Esophagus (tissue), 2 donors: ENCODE data around the gene KRT24. TPM values are rescaled to one million over a fixed set of nuclear protein-coding genes. Genes with fewer than 3 reads are reported as not detected.
"Not testable (repeated sequence)": the region's sequence is repeated elsewhere in the genome, so short reads cannot be mapped to it uniquely, and the experiment has no call there.

Experiments used
- H3K27ac ChIP-seq, 2 donors: one replicate each; pipeline ENCODE4 v1.5.1; 2013; ENCODE audit warnings: low read depth in 2 of 2, mild to moderate bottlenecking in 2 of 2, inconsistent platforms in 1 of 2, low read length in 1 of 2, moderate library complexity in 1 of 2
- H3K27me3 ChIP-seq, 2 donors: one replicate each; pipeline ENCODE4 v1.6.1; 2013; ENCODE audit warnings: low read length in 2 of 2, control low read depth in 1 of 2, mild to moderate bottlenecking in 1 of 2; ENCODE audit not compliant: insufficient read depth in 2 of 2, control insufficient read depth in 1 of 2
- H3K36me3 ChIP-seq, 2 donors: one replicate each; pipeline ENCODE4 v1.6.1; 2013; ENCODE audit warnings: low read length in 1 of 2; ENCODE audit not compliant: control insufficient read depth in 2 of 2, insufficient read depth in 2 of 2
- H3K4me1 ChIP-seq, 2 donors: one replicate each; pipeline ENCODE4 v1.6.1; 2013; ENCODE audit warnings: low read length in 1 of 2; ENCODE audit not compliant: control insufficient read depth in 2 of 2, insufficient read depth in 2 of 2
- H3K4me3 ChIP-seq, 2 donors: one replicate each; pipeline ENCODE4 v1.5.1; 2013; ENCODE audit warnings: low read length in 2 of 2, mild to moderate bottlenecking in 2 of 2, low read depth in 1 of 2, moderate library complexity in 1 of 2
- H3K9me3 ChIP-seq, 2 donors: one replicate each; pipeline ENCODE4 v1.6.1; 2013; ENCODE audit warnings: mild to moderate bottlenecking in 2 of 2, low read depth in 1 of 2, low read length in 1 of 2, moderate library complexity in 1 of 2; ENCODE audit not compliant: control insufficient read depth in 2 of 2, insufficient read depth in 1 of 2
- WGBS, 2 donors: extraction: QIAGEN DNeasy Blood & Tissue Kit; methylation state at CpG; one replicate each; pipeline ENCODE4 v1.1.7; 2013; 5-methylcytosine and 5-hydroxymethylcytosine counted together
- polyA plus RNA-seq, 2 donors: library from polyadenylated mRNA; stranded (reverse); fragments of 200-250 nt; gene quantifications; one replicate each; pipeline ENCODE4 v1.2.3, GENCODE V29; 2013
- donor health status: healthy with polysubstance abuse.
- donor health status: Bipolar disorder and iron deficiency.

The KRT24 gene
- 100 to 1,000 TPM; 116 to 229 TPM for polyA plus RNA-seq

DNA sequence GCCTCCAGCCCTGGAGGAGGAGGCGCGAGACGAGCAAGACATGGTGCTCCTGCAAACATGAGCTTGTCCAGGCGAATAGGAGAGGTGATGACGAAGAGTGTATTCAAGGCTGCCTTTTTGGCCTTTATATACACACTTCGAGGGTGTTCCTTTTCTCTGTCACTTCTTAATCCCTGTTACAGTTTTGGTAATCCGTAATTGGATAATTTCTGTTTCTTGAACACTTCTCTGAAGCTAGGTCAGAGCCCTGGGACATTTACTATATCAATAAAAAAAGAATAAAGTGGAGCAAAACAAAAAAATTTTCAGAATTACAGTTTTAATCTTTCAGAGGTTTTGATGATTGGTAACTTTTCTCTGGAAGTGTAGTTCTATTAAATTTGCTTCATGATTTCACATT is at the start of gene KRT24:
KRT24 (minus strand) TSS at position 101 of the 400 bp plus-strand sequence; CDS start at position 42, 59 bp downstream.
- 35 to 55% methylated on average over 7 of the region's 7 CpGs for WGBS, 2 donors
- Histone ChIP-seq H3K27ac (peak within 1 kb of the TSS in 1 of 2 donors; percentile 38), H3K4me1 (no peaks in the 10 kb centered on the region), H3K27me3 (no peaks in the 10 kb centered on the region), H3K4me3 (peak within 1 kb of the TSS in 1 of 2 donors; percentile 5), H3K36me3 (no peaks in the 10 kb centered on the region), H3K9me3 (no peaks in the 10 kb centered on the region)

GRCh38 chr17:40751065-40751464 is 47.5 kb upstream of the KRT24 start:
- Histone ChIP-seq H3K9me3 (no peaks in the 10 kb centered on the region), H3K36me3 (no peaks in the 10 kb centered on the region), H3K27ac (no peak overlapping the region), H3K4me1 (no peaks in the 10 kb centered on the region), H3K4me3 (no peak overlapping the region), H3K27me3 (no peaks in the 10 kb centered on the region)
- WGBS, 2 donors = 87 to 91% methylated on average over 14 of the region's 14 CpGs

GRCh38 chr17:40750391-40750790 is 46.8 kb upstream of the KRT24 start:
- no peak overlapping the region for H3K4me3 ChIP-seq
- H3K4me1 ChIP-seq = no peaks in the 10 kb centered on the region
- no peaks in the 10 kb centered on the region for H3K9me3 ChIP-seq
- H3K27ac ChIP-seq = no peak overlapping the region
- H3K27me3 ChIP-seq = no peaks in the 10 kb centered on the region
- H3K36me3 ChIP-seq = no peaks in the 10 kb centered on the region
- 77 to 80% methylated on average over 6 of the region's 6 CpGs for WGBS, 2 donors

GRCh38 chr17:40748666-40749065 is 45.1 kb upstream of the KRT24 start:
- 77 to 80% methylated on average over 1 of the region's 1 CpG for WGBS, 2 donors
- not testable (repeated sequence) for H3K4me1 ChIP-seq, H3K27ac ChIP-seq, H3K9me3 ChIP-seq, H3K27me3 ChIP-seq, H3K36me3 ChIP-seq, H3K4me3 ChIP-seq

DNA sequence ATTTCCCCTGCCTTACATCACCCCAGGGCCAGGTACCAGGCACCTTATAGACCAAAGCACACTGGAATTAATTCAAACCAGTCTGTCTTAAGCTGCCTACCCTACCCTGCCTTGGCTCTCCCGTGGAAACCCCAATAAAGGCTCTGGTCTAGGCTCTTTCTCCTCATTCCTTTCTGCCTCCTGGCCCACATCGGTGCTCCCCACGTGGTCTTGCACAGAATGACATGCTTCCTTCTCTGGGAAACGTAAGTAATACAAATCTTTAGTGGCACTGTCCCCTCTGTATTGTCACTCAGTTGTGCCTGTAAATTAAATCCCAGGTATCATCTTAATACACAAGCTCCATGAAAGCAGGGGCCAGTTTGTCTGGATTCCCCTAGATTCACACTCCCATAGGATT is 35.0 kb upstream of the KRT24 start:
- Histone ChIP-seq H3K4me1 (no peaks in the 10 kb centered on the region), H3K27me3 (no peaks in the 10 kb centered on the region), H3K9me3 (peaks cover 0 to 6% of the 10 kb centered on the region in 2 donors), H3K4me3 (no peak overlapping the region), H3K36me3 (no peaks in the 10 kb centered on the region), H3K27ac (no peak overlapping the region)
- 60 to 70% methylated on average over 4 of the region's 4 CpGs for WGBS, 2 donors

GRCh38 chr17:40735016-40735415 is 31.5 kb upstream of the KRT24 start:
- no peaks in the 10 kb centered on the region for H3K27me3 ChIP-seq
- 43 to 62% methylated on average over 1 of the region's 1 CpG for WGBS, 2 donors
- no peak overlapping the region for H3K4me3 ChIP-seq
- H3K9me3 ChIP-seq = peaks cover 0 to 2% of the 10 kb centered on the region in 2 donors
- H3K27ac ChIP-seq = peak overlapping the region in 1 of 2 donors; percentile 41
- no peaks in the 10 kb centered on the region for H3K36me3 ChIP-seq
- H3K4me1 ChIP-seq = no peaks in the 10 kb centered on the region

DNA sequence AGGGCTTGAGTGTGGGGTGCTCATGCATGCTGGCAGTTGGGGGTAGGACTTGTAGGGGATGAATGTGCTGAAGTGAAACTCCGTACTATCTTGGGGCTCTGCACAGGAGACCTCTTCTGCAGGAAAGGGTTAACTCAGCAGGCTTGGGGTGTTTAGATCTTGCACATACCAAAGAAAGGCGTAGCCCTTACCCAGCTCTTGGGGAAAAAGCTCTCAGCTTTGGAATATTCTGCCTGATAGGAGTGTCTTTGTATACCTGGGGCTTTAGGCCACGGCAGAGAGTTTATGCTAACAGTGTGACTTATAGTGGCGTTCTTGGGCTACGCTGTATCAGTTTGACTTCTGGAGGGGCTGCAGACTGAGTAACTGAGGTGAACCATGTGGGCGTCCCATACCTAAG is 30.5 kb upstream of the KRT24 start:
- Histone ChIP-seq H3K9me3 (peaks cover 0 to 2% of the 10 kb centered on the region in 2 donors), H3K4me1 (no peaks in the 10 kb centered on the region), H3K27ac (no peak overlapping the region), H3K36me3 (no peaks in the 10 kb centered on the region), H3K27me3 (no peaks in the 10 kb centered on the region), H3K4me3 (no peak overlapping the region)
- WGBS, 2 donors = 68 to 71% methylated on average over 6 of the region's 6 CpGs

GRCh38 chr17:40730970-40731369 is 27.4 kb upstream of the KRT24 start:
- Histone ChIP-seq H3K9me3 (no peaks in the 10 kb centered on the region), H3K36me3 (no peaks in the 10 kb centered on the region), H3K4me3 (no peak overlapping the region), H3K27ac (no peak overlapping the region), H3K27me3 (no peaks in the 10 kb centered on the region), H3K4me1 (no peaks in the 10 kb centered on the region)
- 75% methylated on average over 1 of the region's 1 CpG for WGBS, 2 donors

DNA sequence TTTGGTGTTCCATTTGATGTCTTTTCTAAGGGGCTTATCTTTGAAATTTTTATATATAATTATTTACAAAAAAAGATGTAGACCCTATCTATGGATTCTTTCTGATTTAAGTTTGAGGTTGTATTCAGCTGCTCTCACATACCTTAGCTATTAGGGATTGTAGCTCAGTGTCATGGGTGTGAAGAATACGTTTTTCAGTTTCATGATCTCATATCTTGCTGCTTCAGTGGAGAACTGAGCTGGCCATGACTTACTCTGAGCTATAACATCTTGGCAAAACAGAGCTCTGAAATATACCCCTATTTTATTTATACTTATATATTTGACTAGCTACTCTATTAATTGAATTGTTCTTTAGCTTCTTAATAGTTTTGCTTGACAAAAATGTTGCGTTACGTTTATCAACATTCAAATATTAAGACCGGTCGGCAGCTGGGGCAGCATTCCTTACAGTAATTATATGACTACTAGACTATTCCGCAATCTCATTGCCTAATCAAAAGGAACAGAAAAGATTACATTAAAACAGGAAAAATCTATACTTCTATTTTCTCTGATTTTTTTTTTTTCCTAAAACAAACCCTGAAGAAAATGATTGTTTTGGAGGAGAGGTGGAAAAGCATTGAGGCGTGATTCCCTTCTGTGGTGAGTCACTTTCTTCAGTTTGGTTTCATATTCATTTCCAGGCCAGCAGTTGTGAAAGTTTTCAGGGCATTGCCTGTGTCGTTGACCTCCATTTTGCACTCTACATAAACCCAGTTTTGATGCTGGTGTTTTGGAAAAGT is 24.1 kb upstream of the KRT24 start:
- Histone ChIP-seq H3K4me3 (no peak overlapping the region), H3K27me3 (no peaks in the 10 kb centered on the region), H3K4me1 (no peaks in the 10 kb centered on the region), H3K27ac (no peak overlapping the region), H3K36me3 (no peaks in the 10 kb centered on the region), H3K9me3 (no peaks in the 10 kb centered on the region)
- 40 to 45% methylated on average over 8 of the region's 8 CpGs for WGBS, 2 donors

DNA sequence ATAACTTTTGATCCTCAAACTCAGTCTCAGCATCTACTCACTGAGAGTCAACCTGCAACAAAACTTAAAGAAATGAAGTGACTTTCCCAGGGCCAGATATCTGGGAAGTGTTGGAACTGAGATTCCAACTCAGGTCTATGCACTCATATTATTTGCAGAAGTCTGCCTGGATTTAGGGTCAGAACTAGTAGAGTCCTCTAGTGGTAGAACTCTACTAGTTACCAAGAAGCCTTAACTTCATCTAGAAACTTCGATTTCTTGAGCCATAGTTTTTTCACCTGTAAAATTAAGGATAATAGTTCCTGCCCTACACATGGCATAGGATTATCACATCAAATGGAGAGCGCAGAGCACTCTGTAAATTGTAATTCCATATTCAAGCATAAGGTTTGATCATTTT is 23.4 kb upstream of the KRT24 start:
- Histone ChIP-seq H3K36me3 (no peaks in the 10 kb centered on the region), H3K9me3 (no peaks in the 10 kb centered on the region), H3K4me3 (no peak overlapping the region), H3K27ac (no peak overlapping the region), H3K27me3 (no peaks in the 10 kb centered on the region), H3K4me1 (no peaks in the 10 kb centered on the region)
- 70 to 79% methylated on average over 2 of the region's 2 CpGs for WGBS, 2 donors
